Neutrophil (primary cell): Measurements from ENCODE around the gene ALDH3B1.

ENCODE experiments used
- H3K27ac ChIP-seq: fragments of 200-600 bp; sonication (generic); 2 replicates; pipeline ENCODE4 v1.5.1; 2016; ENCODE audit warnings: mild to moderate bottlenecking, moderate library complexity
- H3K27me3 ChIP-seq: fragments of 200-600 bp; sonication (generic); 2 replicates; pipeline ENCODE4 v1.6.0; 2016; ENCODE audit warnings: mild to moderate bottlenecking
- H3K36me3 ChIP-seq: fragments of 200-600 bp; sonication (generic); 2 replicates; pipeline ENCODE4 v1.5.1; 2017
- H3K4me1 ChIP-seq, 2 experiments: fragments of 200-600 bp in 1 of 2; sonication (generic) in 1 of 2; 1 replicate in 1 of 2; 2 replicates in 1 of 2; pipeline versions ENCODE4 v1.5.1 to v1.6.1; 2013 to 2016; ENCODE audit warnings: low read depth in 1 of 2, low read length in 1 of 2, mild to moderate bottlenecking in 1 of 2, moderate library complexity in 1 of 2; ENCODE audit not compliant: control insufficient read depth in 1 of 2, insufficient read depth in 1 of 2
- H3K4me3 ChIP-seq, 2 experiments: fragments of 200-600 bp in 1 of 2; sonication (generic) in 1 of 2; 1 replicate in 1 of 2; 2 replicates in 1 of 2; pipeline ENCODE4 v1.5.1; 2013 to 2016; ENCODE audit warnings: low read depth in 1 of 2, low read length in 1 of 2, mild to moderate bottlenecking in 1 of 2, moderate library complexity in 1 of 2
- H3K9me3 ChIP-seq: fragments of 200-600 bp; sonication (generic); 2 replicates; pipeline ENCODE4 v1.5.1; 2016
- CTCF ChIP-seq: fragments of 200-600 bp; sonication (generic); IDR thresholded peaks from 2 replicates; pipeline ENCODE4 v1.5.1; 2016; ENCODE audit warnings: antibody characterized with exemption

The ALDH3B1 gene

GRCh38 chr11:68043349-68044144 is 33.4 kb downstream of the ALDH3B1 start:
- H3K27ac ChIP-seq: no peak overlapping the region
- no peak for TF ChIP-seq CTCF
- no peak overlapping the region for H3K4me3 ChIP-seq
- no peaks in the 10 kb centered on the region for H3K27me3 ChIP-seq
- H3K9me3 ChIP-seq: no peaks in the 10 kb centered on the region
- H3K4me1 ChIP-seq: peaks cover 23 to 25% of the 10 kb centered on the region in 2 experiments
- peaks cover 81% of the 10 kb centered on the region for H3K36me3 ChIP-seq

GRCh38 chr11:68044145-68044813 is 34.2 kb downstream of the ALDH3B1 start:
- H3K27ac ChIP-seq: no peak overlapping the region
- no peaks in the 10 kb centered on the region for H3K9me3 ChIP-seq
- no peaks in the 10 kb centered on the region for H3K27me3 ChIP-seq
- peaks cover 17 to 20% of the 10 kb centered on the region in 2 experiments for H3K4me1 ChIP-seq
- H3K4me3 ChIP-seq: no peak overlapping the region
- no peak for TF ChIP-seq CTCF
- peaks cover 88% of the 10 kb centered on the region for H3K36me3 ChIP-seq

GRCh38 chr11:68044898-68045351 is 34.8 kb downstream of the ALDH3B1 start:
- Histone ChIP-seq H3K9me3 (no peaks in the 10 kb centered on the region), H3K27me3 (no peaks in the 10 kb centered on the region), H3K4me1 (peaks cover 17% of the 10 kb centered on the region in 2 experiments), H3K36me3 (peaks cover 95% of the 10 kb centered on the region), H3K27ac (no peak overlapping the region), H3K4me3 (no peak overlapping the region)
- TF ChIP-seq CTCF: no peak

GRCh38 chr11:68047437-68048290 is 37.5 kb downstream of the ALDH3B1 start:
- Histone ChIP-seq H3K9me3 (no peaks in the 10 kb centered on the region), H3K36me3 (peaks cover 100% of the 10 kb centered on the region), H3K4me3 (no peak overlapping the region), H3K27ac (no peak overlapping the region), H3K27me3 (no peaks in the 10 kb centered on the region), H3K4me1 (no peaks in the 10 kb centered on the region)
- no peak for TF ChIP-seq CTCF

DNA sequence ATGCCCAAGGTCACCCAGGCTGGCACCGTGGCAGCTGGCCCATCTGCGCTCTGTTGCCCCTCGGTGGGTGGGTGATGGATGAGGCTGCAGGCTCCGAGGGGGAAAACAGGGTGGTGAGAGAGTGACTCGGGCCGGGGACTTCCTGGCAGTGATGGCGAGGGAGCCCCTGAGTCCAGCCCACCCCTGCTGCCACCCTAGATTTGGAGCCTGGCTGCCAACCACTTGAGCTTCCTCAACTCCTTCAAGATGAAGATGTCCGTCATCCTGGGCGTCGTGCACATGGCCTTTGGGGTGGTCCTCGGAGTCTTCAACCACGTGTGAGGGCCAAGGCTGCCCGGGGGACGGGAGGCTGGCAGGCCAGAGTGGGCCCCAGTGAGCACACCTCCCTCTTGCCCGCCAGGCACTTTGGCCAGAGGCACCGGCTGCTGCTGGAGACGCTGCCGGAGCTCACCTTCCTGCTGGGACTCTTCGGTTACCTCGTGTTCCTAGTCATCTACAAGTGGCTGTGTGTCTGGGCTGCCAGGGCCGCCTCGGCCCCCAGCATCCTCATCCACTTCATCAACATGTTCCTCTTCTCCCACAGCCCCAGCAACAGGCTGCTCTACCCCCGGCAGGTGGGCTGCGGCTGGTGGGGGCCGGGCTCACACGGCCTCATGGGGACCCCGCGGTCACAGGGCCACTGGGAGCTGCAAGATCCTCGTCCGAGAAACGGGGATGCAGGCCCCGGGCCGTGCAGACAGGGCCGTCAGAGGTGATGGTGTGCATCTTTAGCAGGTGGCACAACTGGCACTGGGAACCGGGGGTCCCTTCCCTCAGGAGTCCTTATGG is 38.8 kb downstream of the ALDH3B1 start:
- H3K4me3 ChIP-seq: no peak overlapping the region
- H3K4me1 ChIP-seq: no peaks in the 10 kb centered on the region
- H3K27me3 ChIP-seq: no peaks in the 10 kb centered on the region
- H3K27ac ChIP-seq: no peak overlapping the region
- no peaks in the 10 kb centered on the region for H3K9me3 ChIP-seq
- H3K36me3 ChIP-seq: peaks cover 100% of the 10 kb centered on the region
- TF ChIP-seq CTCF: no peak
